ENCODE measurements around the gene HNRNPC.
"Not testable (repeated sequence)": the region's sequence is repeated elsewhere in the genome, so short reads cannot be mapped to it uniquely, and the experiment has no call there.

GRCh38 chr14:21225164-21225563, 44.1 kb downstream of the HNRNPC start:
- not testable (repeated sequence) for TF ChIP-seq FOXM1 (IDR thresholded peaks at IDR 0.05; ENCODE audit: borderline replicate concordance); BHLHE40 (IDR thresholded peaks at IDR 0.05; ENCODE audit: borderline replicate concordance); FOXK2 (IDR thresholded peaks at IDR 0.05); HDGF (IDR thresholded peaks at IDR 0.05; ENCODE audit: borderline replicate concordance); SP1 (IDR thresholded peaks at IDR 0.05); NFRKB (IDR thresholded peaks at IDR 0.05); FOXA1 (IDR thresholded peaks at IDR 0.05); ZNF384 (IDR thresholded peaks at IDR 0.05); CTBP1 (IDR thresholded peaks at IDR 0.05; ENCODE audit: borderline replicate concordance)
